Fibroblast of pulmonary artery (primary cell): ENCODE measurements around the gene NDUFAF3.

Experiments used
- DNase-seq: peaks from one replicate; pipeline ENCODE4 v3.0.0-alpha.2; 2010; ENCODE audit warnings: low read depth
- H3K4me3 ChIP-seq: replicated peaks from 2 replicates; pipeline ENCODE4 v1.5.1; 2011; ENCODE audit warnings: low read depth, mild to moderate bottlenecking, control low read depth, low read length, moderate library complexity
- CTCF ChIP-seq: IDR thresholded peaks from 2 replicates; pipeline ENCODE4 v1.5.1; 2011; ENCODE audit warnings: mild to moderate bottlenecking, control low read depth, low read length, inconsistent platforms; ENCODE audit errors: missing control alignments

The NDUFAF3 gene

DNA sequence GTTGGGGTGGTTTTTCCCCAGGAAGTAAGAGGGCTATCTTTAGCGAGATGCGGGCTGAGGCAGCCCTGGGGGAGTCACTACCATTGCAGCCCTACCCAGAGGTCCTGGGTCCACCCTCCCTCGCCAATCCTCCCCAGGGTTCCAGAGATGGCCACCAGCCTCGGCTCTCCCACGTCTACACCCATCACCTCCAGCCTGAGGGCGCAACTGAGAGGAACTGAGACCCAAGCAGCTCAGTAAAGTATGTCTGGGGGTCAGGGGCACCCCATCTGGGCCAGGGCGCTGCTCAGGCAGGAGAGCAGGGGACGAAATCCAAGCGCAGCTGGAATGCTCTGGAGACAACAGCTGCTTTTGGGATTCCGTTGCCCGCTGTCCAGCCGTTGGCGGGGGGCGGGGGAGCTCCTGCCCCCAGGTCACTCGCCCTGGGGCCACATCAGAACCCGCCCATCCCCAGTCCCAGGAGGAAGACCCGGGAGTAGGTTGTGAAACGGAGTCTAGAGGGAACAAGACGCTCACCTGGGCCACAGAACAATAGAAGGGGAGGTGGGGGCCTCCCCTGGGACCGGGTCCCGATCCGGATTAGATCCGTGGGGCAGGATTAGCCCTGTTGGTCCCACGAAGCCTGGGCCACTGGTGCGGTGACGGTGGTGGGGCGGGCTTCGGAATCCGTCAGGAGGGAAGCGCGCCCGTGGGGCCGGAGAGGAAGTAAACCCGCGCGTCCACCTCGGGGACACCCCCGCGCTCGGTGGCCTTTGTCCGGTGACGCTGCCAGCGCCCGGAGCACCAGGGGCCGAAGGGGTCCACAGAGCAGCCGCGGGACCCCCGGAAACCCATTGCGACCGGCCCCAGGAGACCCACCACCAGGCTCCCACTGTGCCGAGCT lies 1.4 kb upstream of the NDUFAF3 start:
- peak overlapping the region; percentile 86 for H3K4me3 ChIP-seq
- no peak for DNase-seq
- no peak for TF ChIP-seq CTCF

- no peak for TF ChIP-seq CTCF
- DNase-seq: peak; percentile 97
- peak overlapping the region; percentile 86 for H3K4me3 ChIP-seq
These were observed 608 bp upstream of the NDUFAF3 start for GRCh38 chr3:49021213-49021812.

DNA sequence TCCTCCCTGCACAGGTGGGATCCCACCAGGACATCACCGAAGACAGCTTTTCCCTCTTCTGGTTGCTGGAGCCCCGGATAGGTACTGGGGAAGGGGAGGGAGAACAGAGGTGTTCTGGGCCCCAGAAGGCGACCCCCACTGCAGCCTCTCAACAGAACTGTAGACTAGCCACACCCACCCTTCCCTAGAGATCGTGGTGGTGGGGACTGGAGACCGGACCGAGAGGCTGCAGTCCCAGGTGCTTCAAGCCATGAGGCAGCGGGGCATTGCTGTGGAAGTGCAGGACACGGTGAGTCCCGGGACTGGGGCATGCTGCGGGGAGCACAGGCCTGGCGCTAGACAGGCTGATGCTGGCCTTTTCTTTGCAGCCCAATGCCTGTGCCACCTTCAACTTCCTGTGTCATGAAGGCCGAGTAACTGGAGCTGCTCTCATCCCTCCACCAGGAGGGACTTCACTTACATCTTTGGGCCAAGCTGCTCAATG lies 809 bp downstream of the NDUFAF3 start:
- no peak for TF ChIP-seq CTCF
- H3K4me3 ChIP-seq: peak overlapping the region; percentile 86
- DNase-seq: no peak

DNA sequence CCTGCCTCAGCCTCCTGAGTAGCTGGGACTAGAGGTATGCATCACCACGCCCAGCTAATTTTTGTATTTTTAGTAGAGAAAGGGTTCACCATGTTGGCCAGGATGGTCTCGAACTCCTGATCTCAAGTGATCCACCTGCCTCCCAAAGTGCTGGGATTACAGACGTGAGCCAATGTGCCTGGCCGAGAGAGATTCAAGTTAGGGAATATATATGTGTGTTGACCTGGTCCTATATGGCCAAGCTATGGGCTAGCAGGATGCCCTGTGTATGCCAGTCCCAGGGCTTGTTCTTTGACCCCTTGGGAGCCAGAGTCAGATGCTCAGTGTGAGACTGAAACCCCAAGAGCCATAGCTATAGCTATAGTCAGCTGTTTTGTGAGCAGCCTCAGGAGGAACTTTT lies 1.9 kb downstream of the NDUFAF3 start:
- no peak for TF ChIP-seq CTCF
- H3K4me3 ChIP-seq: no peak overlapping the region
- no peak for DNase-seq

DNA sequence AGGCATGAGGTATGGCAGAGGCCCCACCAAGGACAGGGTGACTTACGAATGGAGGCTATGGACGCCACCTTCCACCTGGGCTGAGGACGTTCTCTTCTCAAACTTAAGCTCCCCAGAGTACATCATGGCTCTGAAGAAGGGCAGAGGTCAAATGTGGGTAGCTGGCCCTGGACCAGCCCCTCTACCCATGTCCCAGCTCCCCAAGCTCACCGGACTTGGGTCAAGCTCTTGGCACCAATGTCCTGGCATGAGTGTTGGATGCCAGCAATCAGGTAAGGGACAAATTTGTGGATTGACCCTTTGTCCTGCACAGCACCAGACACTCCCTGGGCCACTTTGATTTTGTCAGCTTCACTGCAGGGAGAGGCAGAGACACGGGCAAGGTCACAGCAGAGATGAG lies 2.5 kb downstream of the NDUFAF3 start:
- no peak for TF ChIP-seq CTCF
- H3K4me3 ChIP-seq: no peak overlapping the region
- DNase-seq: no peak

- DNase-seq: no peak
- no peak overlapping the region for H3K4me3 ChIP-seq
- no peak for TF ChIP-seq CTCF
These were observed 3.3 kb downstream of the NDUFAF3 start for GRCh38 chr3:49025005-49025792.
